Pericardium fibroblast (primary cell): ENCODE results near the gene SAMM50. TPM values are rescaled to one million over a fixed set of nuclear protein-coding genes. Genes with fewer than 3 reads are reported as not detected.

Experiments used
- total RNA-seq: library from RNA; depleted of rRNA; stranded (reverse); fragments of >200 nt; gene quantifications from 2 replicates; pipeline ENCODE4 v1.2.3, GENCODE V29; 2015

The SAMM50 gene
- 36.9 and 54.2 TPM in 2 replicates for total RNA-seq

DNA sequence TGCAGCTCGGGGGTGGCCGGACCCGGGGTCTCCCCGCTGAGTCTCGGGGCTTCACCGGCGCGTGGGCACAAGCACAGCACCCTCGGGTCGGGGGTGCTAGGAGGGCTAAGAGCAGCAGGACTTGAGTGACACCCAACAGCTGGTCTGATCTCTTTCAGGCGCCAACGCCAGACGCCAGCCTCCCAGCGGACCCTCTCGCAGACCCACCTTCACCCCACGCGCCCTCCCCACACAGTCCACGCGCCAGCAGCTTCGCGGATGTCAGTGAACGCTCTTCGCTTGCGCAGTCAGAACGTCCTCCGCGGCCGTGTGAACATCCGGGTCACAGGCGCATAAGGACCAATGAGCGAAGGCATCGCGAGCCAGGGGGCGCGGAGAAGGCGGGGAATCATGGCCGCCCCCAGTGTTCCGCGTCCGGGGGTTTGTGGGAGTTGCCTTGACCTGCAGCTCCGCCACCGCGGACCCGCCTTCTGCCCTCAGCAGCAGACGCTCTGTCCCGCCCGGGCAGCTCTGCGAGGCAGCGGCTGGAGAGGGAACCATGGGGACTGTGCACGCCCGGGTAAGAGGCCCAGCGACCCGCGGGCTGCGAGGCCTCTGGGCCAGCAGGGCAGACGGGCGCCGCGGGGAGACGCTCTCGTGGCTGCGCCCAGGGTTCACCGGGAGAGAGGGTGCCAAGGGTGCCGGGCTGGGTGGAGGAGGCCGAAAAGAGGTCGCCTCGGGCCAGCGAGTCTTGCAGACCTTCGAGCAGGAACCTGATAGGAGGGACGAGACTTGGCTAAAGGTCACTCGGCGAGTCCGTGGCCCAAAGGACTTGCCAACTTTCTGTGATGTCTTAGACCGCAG is at the start of gene SAMM50:
TSS of gene SAMM50 (plus strand) at position 403 of the 843 bp plus-strand sequence. CDS start at position 539, 136 bp downstream.

DNA sequence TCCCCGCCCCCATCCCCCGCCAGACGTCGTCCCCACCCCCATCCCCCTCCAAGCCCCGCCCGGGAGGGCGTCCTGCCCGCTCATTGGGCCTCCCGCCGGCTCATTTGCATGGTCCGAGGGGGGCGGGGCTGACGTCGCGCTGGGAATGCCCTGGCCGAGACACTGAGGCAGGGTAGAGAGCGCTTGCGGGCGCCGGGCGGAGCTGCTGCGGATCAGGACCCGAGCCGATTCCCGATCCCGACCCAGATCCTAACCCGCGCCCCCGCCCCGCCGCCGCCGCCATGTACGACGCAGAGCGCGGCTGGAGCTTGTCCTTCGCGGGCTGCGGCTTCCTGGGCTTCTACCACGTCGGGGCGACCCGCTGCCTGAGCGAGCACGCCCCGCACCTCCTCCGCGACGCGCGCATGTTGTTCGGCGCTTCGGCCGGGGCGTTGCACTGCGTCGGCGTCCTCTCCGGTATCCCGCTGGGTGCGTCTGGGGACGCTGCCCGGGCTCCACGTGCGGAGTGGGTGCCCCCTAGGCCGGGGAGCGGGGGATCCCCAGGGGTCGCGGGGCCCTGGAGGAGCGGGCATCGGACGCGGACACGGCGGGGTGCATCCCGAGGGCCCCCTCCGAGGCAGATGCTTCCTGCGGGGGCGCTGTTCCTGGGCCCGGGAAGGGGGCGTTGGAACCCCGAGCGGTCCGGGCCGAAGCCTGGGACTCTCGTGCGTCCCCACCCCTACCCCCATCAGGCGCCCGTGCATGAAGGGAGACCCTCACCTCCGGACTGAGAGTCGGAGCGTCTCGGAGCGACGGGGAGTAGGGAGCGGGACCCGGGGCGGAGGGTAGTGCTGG is 31.4 kb upstream of the SAMM50 start, which contains the start of gene PNPLA3:
TSS of gene PNPLA3 (plus strand) at position 175 of the 834 bp plus-strand sequence. CDS start at position 282, 107 bp downstream.

DNA sequence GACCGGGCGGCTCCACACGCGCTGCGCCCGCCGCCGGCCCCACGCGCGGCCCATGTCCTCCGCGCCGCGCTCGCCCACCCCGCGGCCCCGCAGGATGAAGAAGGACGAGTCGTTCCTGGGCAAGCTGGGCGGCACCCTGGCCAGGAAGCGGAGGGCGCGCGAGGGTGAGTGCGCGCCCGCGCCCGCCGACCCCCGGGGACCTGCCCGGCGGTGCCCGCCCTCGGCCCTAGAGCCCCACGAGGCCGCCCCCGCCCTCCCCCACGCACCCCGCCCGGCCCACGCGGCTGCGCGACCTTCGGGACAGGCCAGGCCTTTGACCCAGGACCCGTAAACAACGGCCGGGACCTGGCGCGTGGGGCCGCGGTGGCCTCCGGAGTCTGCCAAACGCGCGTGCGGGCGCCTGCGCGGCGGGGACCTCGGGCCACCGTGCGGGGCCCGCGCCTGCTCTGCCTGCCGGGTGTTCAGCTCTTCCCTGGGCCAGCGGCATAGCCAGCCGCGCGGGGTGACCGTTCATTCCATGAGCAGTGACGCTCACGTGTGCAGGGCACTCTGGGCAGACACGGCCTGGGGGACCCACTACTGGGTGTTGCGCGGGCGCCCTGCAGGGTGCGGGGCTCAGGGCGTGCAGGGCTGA is 69.2 kb downstream of the SAMM50 start, which contains the start of gene PARVB:
TSS of gene PARVB (plus strand) at position 15 of the 634 bp plus-strand sequence. CDS start at position 53, 38 bp downstream.

Other genes with a start within 250 kb of the SAMM50 start
- gene EFCAB6, start 143.1 kb upstream of the SAMM50 start, total RNA-seq: 1.0 and 1.5 TPM in 2 replicates
- gene SULT4A1, start 92.9 kb upstream of the SAMM50 start, total RNA-seq: 0.58 and 2.0 TPM in 2 replicates
- not detected in 2 replicates for gene PNPLA5, start 63.4 kb upstream of the SAMM50 start, total RNA-seq
- 3.4 and 4.0 TPM in 2 replicates for gene PNPLA3, start 31.6 kb upstream of the SAMM50 start, total RNA-seq
- gene PARVB, start 68.9 kb downstream of the SAMM50 start, total RNA-seq: 43.7 and 53.9 TPM in 2 replicates
- not detected in 2 replicates for gene PARVG, start 225.5 kb downstream of the SAMM50 start, total RNA-seq